Uterus (tissue), 4 donors: Measurements from ENCODE around the gene ANKRD35. TPM values are rescaled to one million over a fixed set of nuclear protein-coding genes. Genes with fewer than 3 reads are reported as not detected.

Experiments
- DNase-seq, 2 donors: peaks; one replicate each; pipeline ENCODE4 v3.0.0-alpha.2; 2019 to 2020
- H3K27ac ChIP-seq, 2 donors: fragments of 200-600 bp; sonication (generic); 1 replicate in 1 of 2; 2 replicates in 1 of 2; pipeline ENCODE4 v1.5.1; 2016 to 2018
- H3K27me3 ChIP-seq, 2 donors: fragments of 200-600 bp; sonication (generic); one replicate each; pipeline ENCODE4 v1.5.1; 2018 to 2019; ENCODE audit warnings: control low read depth in 1 of 2
- H3K36me3 ChIP-seq, 2 donors: fragments of 200-600 bp; sonication (generic); one replicate each; pipeline ENCODE4 v1.5.1; 2019; ENCODE audit warnings: control low read depth in 1 of 2
- H3K4me1 ChIP-seq, 2 donors: fragments of 200-600 bp; sonication (generic); one replicate each; pipeline ENCODE4 v1.5.1; 2018 to 2019; ENCODE audit warnings: control low read depth in 1 of 2
- H3K4me3 ChIP-seq, 2 donors: fragments of 200-600 bp; sonication (generic); 1 replicate in 1 of 2; 2 replicates in 1 of 2; pipeline ENCODE4 v1.5.1; 2018 to 2019; ENCODE audit warnings: mild to moderate bottlenecking in 1 of 2
- H3K9me3 ChIP-seq, 2 donors: fragments of 200-600 bp; sonication (generic); one replicate each; pipeline ENCODE4 v1.5.1; 2019; ENCODE audit warnings: control low read depth in 1 of 2
- POLR2A ChIP-seq, 2 donors: fragments of 450-650 bp; IDR thresholded peaks; one replicate each; pipeline ENCODE4 v1.6.1; 2016; ENCODE audit warnings: antibody characterized with exemption in 2 of 2, mild to moderate bottlenecking in 1 of 2, moderate library complexity in 1 of 2
- intact Hi-C: fragments of 100-400 bp; cut with DNase I; formaldehyde crosslinking; loops from one replicate; pipeline ENCODE4 v1.15.1; 2023; ENCODE audit warnings: low total_unique reads
- total RNA-seq, 4 donors: library from RNA; depleted of rRNA in 3 of 4; stranded (reverse); fragments of >200 nt in 3 of 4; gene quantifications; one replicate each; pipeline versions ENCODE4 v1.1.0 to v1.2.4, GENCODE V29; 2014 to 2023
- TF ChIP-seq, protein P1 (sequence below), 4 experiments: fragments of 200-600 bp in 2 of 4; fragments of 450-650 bp in 2 of 4; sonication (generic) in 2 of 4; IDR thresholded peaks; one replicate each; pipeline ENCODE4 v1.5.1; 2016 to 2019; ENCODE audit warnings: antibody characterized with exemption in 4 of 4, mild to moderate bottlenecking in 2 of 4, moderate library complexity in 1 of 4
- donor health status: DM: yes; HTN: yes; CAD: no.

Gene ANKRD35
- total RNA-seq, 4 donors from 2014 or later = 0.77 to 8.8 (median 5.4) TPM

DNA sequence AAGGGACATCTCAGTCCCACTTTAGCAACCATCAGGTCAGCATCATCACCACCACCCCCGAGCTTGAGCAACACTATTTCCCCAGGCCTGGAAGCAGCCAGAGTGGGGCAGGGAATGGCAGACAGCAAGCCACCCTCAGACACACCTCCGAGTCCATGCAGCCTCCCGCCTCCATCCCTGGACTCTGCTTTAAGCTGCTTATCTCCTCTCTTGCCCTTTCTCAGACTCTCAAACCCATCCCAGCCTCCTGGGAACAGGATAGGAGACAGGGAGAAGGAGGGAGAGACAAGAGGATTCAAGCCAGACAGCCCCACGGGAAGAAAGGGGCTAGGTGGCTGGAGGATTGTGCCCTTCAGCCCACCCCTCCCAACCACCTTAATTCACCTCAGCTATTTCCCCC, 28.5 kb downstream of the ANKRD35 start:
- Histone ChIP-seq H3K27me3 (no peaks in the 10 kb centered on the region), H3K4me3 (no peak overlapping the region), H3K27ac (peak overlapping the region in 1 of 2 donors; percentile 35), H3K9me3 (no peaks in the 10 kb centered on the region), H3K4me1 (peaks cover 0 to 6% of the 10 kb centered on the region in 2 donors), H3K36me3 (no peaks in the 10 kb centered on the region)
- intact Hi-C loops = no loop called here
- TF ChIP-seq, protein P1, sequence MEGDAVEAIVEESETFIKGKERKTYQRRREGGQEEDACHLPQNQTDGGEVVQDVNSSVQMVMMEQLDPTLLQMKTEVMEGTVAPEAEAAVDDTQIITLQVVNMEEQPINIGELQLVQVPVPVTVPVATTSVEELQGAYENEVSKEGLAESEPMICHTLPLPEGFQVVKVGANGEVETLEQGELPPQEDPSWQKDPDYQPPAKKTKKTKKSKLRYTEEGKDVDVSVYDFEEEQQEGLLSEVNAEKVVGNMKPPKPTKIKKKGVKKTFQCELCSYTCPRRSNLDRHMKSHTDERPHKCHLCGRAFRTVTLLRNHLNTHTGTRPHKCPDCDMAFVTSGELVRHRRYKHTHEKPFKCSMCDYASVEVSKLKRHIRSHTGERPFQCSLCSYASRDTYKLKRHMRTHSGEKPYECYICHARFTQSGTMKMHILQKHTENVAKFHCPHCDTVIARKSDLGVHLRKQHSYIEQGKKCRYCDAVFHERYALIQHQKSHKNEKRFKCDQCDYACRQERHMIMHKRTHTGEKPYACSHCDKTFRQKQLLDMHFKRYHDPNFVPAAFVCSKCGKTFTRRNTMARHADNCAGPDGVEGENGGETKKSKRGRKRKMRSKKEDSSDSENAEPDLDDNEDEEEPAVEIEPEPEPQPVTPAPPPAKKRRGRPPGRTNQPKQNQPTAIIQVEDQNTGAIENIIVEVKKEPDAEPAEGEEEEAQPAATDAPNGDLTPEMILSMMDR (IDR thresholded peaks at IDR 0.05) = no peak
- no peak for TF ChIP-seq POLR2A (IDR thresholded peaks at IDR 0.05)
- no peak for DNase-seq

DNA sequence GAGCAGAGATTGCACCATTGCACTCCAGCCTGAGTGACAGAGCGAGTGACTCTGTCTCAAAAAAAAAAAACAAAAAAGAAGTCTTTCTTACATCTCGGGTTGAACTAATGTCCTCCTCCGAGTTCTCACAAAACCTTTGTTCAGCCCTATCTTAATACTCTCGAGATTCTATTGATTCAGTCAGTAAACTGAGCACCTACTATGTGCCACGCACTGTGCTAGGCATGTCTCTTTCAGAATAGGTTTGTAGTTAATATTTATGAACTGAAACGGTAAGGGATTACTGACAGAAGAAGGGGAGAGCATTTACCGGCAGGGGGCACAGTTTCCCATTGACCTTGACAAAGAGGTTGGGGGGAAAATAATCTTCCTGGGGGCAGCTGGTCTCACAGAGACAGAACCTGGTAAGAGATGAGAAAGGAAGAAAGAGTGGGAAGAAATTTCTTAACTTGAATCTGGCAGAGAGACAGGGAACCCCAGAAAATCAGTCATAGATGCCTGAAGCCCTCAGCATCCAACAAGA, 30.2 kb downstream of the ANKRD35 start:
- Histone ChIP-seq H3K27me3 (no peaks in the 10 kb centered on the region), H3K27ac (no peak overlapping the region), H3K4me3 (no peak overlapping the region), H3K4me1 (peaks cover 0 to 6% of the 10 kb centered on the region in 2 donors), H3K9me3 (no peaks in the 10 kb centered on the region), H3K36me3 (no peaks in the 10 kb centered on the region)
- DNase-seq = no peak
- intact Hi-C loops = no loop called here
- TF ChIP-seq POLR2A (IDR thresholded peaks at IDR 0.05) = no peak
- TF ChIP-seq, protein P1 (IDR thresholded peaks at IDR 0.05) = no peak

DNA sequence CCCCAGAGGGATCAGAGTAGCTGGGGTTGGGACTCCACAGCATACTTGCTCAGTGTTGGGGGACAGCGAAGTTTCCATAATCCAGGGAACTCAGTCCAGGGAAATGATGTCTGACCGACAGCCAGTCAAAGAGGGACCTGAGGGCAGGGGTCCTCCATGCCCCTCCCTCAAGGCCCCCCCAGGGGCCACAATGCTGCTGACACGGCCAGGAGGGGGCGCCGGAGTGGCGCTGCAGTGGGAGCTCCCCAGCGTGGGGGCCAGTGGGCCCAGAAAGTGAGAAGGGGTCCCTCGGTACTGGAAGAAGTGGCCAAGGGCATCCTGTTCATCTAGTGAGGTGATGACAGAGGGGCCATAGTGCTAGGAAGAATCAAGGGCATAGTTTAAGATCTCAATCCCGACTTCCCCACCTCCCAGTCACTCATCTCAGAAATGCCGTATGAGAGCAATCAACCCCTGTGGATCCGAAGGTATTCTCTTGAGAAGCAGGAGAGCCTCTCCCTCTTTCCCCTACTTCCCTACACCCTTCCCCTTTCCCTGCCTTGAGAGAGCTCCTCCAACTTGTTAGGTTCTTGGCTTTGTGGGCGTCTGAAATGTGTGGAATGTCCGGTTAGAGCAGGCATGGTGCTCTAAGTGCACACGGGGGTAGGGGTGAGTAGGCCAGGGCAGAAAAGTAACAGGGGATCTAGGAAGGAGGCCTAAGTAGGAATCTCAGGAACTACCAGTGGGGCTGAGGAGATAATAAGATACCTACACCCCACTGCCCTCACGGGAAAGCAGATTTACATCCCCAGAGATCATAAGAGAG, 36.1 kb downstream of the ANKRD35 start:
- H3K4me1 ChIP-seq = peaks cover 0 to 3% of the 10 kb centered on the region in 2 donors
- H3K27ac ChIP-seq = peak overlapping the region in 1 of 2 donors; percentile 0
- no peaks in the 10 kb centered on the region for H3K9me3 ChIP-seq
- intact Hi-C loops = no loop called here
- no peak overlapping the region for H3K4me3 ChIP-seq
- no peak for DNase-seq
- TF ChIP-seq, protein P1 (IDR thresholded peaks at IDR 0.05) = no peak
- TF ChIP-seq POLR2A (IDR thresholded peaks at IDR 0.05) = no peak
- no peaks in the 10 kb centered on the region for H3K36me3 ChIP-seq
- H3K27me3 ChIP-seq = no peaks in the 10 kb centered on the region

DNA sequence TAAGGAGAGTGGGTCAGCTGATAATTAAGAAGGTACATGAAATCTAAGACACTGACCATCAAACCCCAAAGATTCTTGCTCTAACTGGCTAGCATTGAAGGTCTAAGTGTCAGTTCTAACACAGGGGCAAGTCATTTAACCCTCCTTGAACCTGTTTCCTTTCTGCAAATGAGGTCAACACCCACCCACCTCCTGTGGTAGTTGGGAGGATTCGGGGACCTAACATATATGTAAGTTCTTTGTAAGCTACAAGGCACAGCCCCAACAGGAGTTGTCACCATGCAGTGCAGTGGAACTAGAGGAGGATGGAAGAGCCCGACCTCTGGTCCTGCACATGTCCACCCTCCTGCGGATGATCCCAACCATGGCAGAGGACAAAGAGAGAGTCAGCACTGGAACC, 37.8 kb downstream of the ANKRD35 start:
- Histone ChIP-seq H3K27me3 (no peaks in the 10 kb centered on the region), H3K9me3 (no peaks in the 10 kb centered on the region), H3K36me3 (no peaks in the 10 kb centered on the region), H3K27ac (no peak overlapping the region), H3K4me3 (no peak overlapping the region), H3K4me1 (peaks cover 0 to 3% of the 10 kb centered on the region in 2 donors)
- TF ChIP-seq POLR2A (IDR thresholded peaks at IDR 0.05) = no peak
- TF ChIP-seq, protein P1 (IDR thresholded peaks at IDR 0.05) = no peak
- intact Hi-C loops = no loop called here
- DNase-seq = no peak

DNA sequence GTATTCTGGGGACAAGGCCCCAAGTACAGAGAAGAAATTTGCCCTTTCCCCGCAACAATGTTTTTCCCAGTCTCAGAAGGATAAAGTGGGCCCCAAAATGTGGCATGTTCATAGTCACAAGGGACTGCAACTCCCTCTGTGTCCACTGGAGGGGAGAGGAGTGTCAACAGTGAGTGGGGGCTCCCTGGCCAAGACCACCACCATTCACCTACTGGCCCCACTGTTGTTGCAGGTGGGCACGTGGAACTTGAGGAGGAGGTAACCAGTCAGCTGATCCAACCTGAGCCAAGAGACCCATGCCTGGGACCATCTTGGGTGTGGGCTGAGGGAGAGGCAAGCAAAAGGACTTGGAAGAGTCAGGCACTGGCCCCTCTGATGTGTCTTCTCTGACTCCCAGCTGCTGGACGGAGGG, 39.5 kb downstream of the ANKRD35 start:
- H3K9me3 ChIP-seq = no peaks in the 10 kb centered on the region
- peak overlapping the region in 1 of 2 donors; percentile 42 for H3K4me3 ChIP-seq
- peaks cover 0 to 3% of the 10 kb centered on the region in 2 donors for H3K4me1 ChIP-seq
- H3K27ac ChIP-seq = peak overlapping the region; percentile 84
- intact Hi-C loops = no loop called here
- no peaks in the 10 kb centered on the region for H3K27me3 ChIP-seq
- H3K36me3 ChIP-seq = no peaks in the 10 kb centered on the region
- TF ChIP-seq, protein P1 (IDR thresholded peaks at IDR 0.05) = peak in 3 of 4 experiments; percentile 39 to 53 (median 49)
- TF ChIP-seq POLR2A (IDR thresholded peaks at IDR 0.05) = no peak
- no peak for DNase-seq
